ENCODE measurements around the gene VSTM2B.

Gene VSTM2B

GRCh38 chr19:29516358-29516725 is 9.5 kb upstream of the VSTM2B start:
- DNase-seq, result no peak

- DNase-seq, result no peak
Measured at GRCh38 chr19:29516821-29517395, 8.9 kb upstream of the VSTM2B start.

- DNase-seq, result no peak
Measured at GRCh38 chr19:29517412-29517811, 8.4 kb upstream of the VSTM2B start.

DNA sequence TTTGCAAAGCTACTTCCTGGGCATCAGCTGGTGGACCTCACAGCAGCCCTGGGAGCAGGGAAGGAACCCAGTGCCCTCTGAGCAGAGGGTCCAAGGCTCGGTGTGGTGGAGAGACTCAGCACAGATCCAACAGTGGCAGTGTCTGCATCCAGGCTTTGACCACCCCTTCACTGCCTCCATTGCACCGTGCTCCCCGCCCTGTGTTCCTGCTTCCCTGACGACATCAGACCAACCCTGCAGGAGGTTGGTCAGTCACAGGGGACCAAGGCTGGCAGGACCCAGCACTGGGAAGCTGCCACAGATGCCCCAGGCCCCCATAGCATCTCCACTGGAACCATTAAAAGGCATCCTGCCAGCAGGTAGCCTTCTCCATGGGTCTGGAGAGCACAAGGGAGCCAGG is 7.8 kb upstream of the VSTM2B start:
- no peak for DNase-seq

GRCh38 chr19:29519146-29519545 is 6.6 kb upstream of the VSTM2B start:
- DNase-seq, result no peak

DNA sequence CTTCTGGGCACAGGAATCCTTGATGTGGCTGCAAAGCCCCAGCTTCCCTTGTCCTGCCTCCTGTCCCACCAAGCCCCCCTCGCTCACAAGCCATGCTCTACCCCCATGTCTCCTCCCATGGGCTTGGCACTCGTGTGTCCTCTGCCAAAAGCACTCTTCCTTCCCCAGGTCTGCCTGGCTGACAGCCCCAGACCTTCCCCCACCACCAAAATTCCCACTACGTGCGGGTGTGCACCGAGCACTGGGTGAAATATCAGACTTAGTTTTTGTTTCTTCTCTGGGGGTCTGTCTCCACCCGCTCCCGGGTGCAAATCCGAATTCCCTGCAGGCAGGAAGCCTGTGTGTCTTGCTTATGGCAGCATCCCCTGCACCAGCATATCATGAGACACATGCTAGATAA is 5.9 kb upstream of the VSTM2B start:
- DNase-seq, result no peak

DNA sequence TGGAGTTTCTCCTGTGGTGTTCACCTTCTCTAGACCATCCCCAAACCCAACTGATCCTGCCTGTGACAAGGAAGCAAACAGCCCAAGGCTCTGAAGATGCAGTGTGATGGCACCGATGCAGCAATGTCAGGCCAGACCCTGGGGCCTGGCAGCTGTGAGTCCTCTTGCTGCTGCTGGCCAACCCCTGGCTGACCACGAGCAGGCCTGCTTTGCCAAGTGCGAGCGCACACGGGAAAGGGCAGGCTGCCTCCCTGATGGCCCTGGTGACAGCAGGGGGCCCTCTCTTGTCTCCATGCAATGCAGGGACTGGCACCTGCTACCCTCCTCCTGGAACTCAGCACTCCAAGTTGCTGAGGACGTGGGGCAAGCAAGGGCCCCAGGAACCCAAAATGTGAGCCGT is 5.4 kb upstream of the VSTM2B start:
- no peak for DNase-seq

DNA sequence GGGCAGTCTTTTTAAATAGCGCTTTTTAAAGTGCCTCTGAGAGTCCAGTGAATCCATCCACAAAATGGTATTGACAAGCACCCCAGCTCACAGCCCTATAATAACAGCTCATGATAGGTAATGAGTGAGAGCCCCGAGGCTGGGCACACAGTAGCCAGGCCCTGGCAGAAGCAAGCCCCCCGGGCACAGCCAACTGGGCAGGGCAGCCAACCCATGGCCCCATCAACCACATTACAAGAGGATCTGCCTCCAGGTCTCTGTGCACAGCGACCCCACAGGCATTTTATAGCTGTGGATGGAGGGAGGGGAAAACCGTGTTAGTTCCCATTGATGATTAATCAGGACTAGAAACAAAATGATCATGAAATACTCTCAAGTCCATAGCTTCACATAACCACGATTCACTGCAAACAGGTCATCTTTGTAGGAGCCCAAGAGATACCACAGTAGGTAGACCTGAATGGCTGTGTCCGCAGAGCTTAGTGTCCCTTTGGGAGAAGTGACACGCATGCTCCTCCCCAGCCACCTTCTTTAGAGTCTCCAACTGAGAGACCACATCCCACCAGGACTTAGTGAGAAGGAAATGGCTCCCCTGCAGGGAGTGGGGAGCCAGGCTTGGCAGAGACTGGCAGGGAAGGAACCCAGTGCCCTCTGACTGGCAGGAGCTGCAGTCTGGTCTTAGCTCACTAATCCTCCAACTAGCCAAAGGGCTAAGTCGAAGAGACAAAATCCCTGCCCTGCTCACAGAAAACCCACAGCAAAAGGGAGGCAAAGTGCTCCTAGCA is 4.3 kb upstream of the VSTM2B start:
- no peak for DNase-seq

- no peak for DNase-seq
Measured at GRCh38 chr19:29523568-29523967, 2.2 kb upstream of the VSTM2B start.

- DNase-seq, result no peak
Measured at GRCh38 chr19:29524201-29524911, 1.4 kb upstream of the VSTM2B start.

DNA sequence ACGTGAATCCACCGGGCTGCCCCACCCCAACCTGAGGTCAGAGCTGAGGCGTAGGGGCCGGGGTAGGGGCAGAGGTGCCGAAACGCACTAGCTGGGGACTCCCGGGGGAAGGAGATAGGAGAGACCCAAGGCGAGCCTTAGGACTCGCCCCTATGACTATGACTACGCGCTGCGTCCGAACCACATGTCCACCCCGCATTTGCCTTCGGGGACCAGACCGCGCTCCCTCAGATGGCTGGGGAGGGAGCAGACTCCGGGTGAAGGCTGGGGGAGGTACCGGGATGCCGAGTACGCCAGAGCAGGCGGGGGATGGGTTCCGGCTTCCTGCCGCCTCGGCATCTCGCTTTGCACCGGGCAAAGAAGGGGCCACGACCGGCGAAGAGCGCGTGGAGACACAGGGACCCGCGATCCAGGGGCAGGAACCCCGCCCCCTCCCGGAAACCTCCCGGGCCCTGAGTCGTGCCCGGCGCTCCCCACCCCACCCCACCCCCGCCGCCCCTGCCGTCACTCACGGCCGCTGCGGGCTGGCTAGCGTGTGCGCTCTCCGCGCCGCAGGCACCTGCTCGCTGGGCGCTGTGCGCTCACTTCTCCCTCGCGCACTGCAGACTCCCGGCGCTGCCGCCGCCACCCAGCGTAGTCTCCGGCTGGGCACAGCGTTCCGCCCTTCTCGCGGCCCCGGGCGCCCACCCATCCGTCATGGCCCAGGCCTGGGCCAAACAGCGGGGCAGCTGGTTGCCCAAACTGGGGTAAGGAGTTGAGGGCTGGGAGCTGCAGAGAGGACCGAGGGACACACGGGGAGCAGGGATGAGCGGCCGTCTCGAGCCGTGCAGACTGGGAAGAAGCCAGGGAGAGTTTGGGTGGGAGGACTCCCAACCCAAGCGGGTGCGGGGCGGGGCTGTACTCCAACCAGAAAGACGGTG is 622 bp upstream of the VSTM2B start:
- DNase-seq, result no peak

GRCh38 chr19:29526730-29527499 is 1.1 kb downstream of the VSTM2B start:
- DNase-seq, result no peak

DNA sequence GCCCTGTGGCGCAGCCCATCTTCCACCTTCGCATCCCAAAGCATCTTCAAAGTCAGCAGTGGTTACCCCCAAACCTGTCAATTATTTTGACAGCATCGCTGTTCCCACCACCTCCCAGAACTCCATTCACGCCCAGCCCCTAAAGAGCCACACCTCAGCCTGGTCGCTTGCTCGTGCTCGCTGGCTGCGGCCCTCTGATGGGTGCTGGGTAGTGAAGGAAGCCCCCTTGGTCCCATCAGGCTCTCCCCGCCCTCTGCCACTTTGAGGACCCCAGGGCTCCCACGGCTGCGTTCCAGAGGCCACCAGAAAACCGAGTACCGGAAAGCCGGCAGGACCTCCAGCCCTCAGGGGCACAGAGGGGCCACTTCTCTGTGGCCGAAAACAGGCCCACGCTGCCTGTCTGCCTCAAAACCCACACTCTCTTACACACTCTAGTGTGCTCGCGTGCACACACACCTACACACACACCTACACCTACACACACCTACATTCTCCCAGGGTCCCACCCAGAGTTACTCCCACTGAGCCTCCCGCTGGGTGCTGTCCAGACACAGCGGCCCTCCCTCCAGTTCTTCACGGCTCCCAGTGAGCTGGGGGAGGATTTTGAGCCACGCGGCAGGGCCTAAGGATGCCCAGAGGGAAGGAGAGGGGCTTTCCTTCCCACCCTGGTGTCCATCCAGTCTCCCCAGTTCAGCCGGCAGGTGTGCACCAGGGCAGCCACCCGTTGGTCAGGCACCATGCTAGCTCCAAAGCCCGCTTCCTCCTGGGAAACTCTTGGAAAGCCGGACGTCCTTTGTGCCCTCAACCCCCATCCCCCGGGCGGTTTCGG is 1.9 kb downstream of the VSTM2B start:
- DNase-seq, result no peak

GRCh38 chr19:29528350-29528945 is 2.7 kb downstream of the VSTM2B start:
- no peak for DNase-seq

DNA sequence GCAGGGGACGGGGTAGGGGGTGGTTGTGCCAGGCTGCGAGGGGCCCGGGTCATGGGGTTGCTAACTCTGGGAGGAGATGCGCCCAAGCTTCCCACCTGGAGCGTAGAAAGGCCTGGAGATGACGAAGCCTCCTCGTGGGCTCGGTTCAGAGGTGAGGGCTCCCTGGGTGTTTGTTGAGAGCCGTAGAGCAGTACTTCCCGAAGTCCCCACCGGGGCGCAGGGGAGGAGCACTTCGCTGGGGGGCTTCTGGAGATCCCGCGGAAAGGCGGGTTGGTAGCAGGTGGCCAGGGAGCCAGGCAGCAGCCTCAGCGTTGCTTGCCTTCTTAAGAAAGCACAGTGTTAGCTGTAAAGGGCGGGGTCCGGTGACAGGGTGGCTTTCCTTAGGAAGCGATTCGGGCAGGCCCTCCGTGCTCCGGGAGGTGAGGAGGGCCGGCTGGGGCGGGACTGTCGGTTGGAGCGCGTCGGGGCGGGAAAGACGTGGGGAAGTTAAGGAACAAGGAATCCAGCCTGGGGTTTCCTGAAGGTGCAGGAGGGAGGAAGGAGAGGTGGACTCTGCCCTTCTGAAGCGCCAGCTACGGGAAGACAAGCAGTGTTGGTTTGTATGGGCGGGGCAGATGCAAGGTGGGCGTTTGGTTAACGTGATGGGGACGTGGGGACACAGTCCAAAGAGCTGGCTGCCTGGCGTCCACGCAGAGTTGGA is 3.3 kb downstream of the VSTM2B start:
- no peak for DNase-seq

DNA sequence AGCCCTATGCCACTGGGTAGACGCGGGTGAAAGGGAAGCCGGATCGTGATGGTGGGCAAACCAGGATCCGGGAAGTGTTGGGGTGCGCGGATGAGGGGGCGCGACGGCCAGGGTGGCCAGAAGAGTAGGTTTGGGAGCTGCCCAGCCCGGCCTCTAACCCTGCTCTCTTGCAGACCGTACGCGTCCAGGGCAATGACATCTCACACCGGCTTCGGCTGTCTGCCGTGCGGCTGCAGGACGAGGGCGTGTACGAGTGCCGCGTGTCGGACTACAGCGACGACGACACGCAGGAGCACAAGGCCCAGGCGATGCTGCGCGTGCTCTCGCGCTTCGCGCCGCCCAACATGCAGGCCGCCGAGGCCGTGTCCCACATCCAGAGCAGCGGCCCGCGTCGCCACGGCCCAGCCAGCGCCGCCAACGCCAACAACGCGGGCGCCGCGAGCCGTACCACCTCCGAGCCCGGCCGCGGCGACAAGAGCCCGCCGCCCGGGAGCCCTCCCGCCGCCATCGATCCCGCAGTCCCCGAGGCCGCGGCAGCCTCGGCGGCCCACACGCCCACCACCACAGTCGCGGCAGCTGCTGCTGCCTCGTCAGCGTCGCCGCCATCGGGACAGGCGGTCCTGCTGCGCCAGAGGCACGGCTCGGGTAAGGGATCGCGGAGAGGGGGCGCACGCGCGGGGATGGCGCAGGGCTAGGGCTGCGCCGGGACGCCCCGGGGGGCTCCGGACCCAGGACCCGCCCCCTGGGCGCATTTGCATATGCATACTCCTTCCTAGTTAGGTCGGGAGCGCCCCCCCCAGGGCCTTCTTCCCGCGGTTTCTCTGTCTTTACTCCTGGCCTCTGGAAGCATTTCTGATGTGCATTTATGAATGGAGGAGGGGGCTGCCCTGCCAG is 4.1 kb downstream of the VSTM2B start:
- DNase-seq, result no peak

GRCh38 chr19:29530540-29531457 is 5.0 kb downstream of the VSTM2B start:
- no peak for DNase-seq

DNA sequence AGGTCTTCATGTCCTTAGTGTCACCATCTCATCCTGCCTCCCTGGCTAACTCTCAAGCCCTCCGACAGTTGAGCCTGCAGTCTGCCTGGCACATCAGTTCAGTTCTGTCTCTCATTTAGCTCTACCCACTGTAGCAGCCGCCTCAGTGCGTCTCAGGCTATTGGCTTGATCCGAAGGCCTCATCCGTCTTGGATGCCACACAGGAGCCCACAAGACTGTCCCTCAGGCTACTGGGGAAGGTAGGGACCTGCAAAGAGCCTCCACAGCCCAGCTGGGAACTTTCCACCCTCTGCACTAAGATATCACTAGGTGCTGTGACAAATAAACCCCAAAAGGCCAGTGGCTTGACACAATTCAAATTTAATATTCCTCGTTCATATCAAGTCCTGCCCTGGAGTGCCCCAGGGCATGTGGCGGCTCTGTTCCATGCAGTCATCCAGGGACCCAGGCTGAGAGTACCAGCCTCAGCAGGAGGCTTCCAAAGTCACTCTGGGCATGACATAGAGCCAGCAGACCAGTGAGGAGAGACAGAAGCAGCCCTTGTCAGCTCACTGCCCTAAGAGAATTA is 5.7 kb downstream of the VSTM2B start:
- DNase-seq, result no peak

All from OCI-M1 (cell line).